ENCODE measurements around the gene ZP1.
"Not testable (repeated sequence)": the region's sequence is repeated elsewhere in the genome, so short reads cannot be mapped to it uniquely, and the experiment has no call there.

ZP1 gene

DNA sequence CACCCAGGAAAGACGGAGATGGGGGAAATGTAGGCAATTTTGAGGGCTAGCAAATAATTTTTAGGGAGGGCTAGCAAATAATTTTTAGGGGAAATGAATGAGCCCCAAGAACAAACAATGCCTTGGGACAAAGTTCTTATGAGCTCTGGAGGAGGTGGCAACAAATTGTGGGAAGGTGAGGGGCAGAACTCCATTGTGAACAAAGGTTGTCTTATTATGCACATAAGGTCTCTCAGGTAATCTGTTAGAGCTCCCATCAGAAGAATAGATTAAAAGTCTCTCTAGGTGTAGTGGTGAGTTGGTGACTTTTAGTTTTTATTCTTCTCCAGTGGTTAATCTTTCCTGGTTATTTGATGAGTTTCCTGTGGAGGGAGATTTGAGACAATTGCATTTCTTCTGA, 41.5 kb downstream of the ZP1 start:
- no peak for DNase-seq (ENCODE audit: low read depth in 2 of 2)

DNA sequence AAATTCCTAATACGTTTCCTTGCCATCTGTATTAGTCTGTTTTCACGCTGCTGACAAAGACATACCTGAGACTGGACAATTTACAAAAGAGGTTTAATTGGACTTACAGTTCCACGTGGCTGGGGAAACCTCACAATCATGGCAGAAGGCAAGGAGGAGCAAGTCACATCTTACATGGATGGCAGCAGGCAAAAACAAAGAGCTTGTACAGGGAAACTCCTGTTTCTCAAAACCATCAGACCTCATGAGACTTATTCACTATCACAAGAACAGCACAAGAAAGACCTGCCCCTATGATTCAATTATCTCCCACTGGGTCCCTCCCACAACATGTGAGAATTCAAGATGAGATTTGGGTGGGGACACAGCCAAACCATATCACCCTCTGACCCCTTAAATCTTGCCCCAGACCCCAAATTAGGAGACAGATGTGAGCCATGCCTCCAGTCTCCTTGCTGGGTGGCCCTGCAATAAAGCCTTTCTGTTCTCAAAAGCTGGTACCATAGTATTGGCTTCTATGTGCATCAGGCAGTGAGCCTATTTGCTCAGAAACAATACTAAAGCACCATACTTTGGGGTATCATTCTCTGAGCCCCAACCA, 42.4 kb downstream of the ZP1 start:
- not testable (repeated sequence) for DNase-seq (ENCODE audit: low read depth in 2 of 2)

DNA sequence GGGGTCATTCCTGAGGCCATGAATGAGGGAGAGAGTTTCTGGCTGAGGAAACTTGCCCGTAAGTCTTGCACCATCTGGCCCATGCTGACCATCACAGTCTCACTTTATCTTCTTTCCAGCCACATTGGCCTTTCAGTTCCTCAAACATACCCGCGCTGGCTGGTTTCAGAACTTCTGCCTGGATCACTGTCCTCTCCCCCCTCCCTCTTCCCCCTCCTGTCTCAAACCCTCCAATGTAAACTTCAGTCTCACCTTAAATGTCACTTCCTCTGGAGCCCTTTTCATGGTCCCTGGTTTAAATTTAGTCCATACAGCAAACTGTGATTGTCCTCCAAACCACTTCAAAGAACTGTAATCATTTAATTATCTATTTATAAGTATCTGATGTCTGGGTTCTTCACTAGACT, 42.9 kb downstream of the ZP1 start:
- no peak for DNase-seq (ENCODE audit: low read depth in 2 of 2)

DNA sequence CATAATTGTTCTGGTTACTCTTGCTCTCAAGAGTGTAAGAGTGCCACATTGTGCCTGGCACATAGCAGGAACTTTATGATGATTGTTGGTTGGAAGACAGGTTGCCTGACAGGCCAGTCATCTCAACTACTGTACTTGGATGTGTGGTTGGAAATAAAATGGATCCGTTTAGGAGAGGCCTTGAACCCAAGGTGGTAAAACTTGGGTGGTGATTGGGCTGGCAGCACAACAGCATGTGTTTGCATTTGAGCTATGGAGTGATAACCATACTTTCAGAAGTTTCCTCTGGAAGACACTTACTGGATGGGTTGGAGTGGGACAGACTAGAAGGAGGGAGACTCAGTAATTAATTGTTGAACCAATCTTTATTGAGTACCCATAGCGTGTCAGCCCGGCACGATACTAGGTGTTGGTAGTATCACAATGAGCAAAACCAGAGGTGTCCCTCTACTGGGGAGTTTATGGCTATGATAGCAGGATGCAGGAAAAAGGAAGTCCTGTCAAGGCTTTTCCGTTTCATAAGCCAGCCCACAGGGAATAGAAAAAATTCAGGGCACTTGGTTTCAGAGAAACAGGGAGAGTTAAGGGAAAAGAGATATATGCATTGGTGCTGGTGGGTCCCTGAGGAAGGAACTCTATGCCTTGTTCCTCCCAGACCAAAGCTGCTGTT, 43.5 kb downstream of the ZP1 start:
- DNase-seq (ENCODE audit: low read depth in 2 of 2): no peak

DNA sequence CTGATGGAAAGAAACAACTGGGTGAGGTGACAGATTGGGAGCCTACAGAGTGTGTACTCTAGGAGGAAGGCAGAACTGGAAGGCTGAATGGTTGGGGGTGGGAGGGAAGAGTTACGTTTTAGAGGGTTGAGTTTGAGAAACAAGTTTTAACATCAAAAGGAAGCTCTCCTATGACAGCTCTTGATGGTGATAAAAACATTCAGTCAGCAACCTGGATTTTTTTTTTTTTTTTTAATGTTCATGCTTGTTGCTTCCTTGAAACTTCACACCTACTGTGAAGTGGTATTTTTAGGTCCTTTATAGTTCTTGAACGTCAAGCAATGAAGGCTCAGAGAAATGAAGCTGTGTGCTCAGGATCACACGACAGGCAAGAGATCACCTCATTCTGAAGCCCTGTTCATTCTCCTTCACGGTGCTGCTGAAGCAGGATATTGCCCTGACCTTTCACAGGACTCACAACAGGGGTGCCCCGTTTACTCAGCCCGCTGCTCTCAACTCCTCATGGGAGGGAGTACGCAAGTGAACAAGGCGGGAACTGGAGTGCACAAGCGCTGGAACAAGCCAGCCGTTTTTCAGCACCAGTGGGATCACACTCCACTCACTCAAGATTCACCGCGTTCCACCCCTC, 45.0 kb downstream of the ZP1 start:
- no peak for DNase-seq (ENCODE audit: low read depth in 2 of 2)

DNA sequence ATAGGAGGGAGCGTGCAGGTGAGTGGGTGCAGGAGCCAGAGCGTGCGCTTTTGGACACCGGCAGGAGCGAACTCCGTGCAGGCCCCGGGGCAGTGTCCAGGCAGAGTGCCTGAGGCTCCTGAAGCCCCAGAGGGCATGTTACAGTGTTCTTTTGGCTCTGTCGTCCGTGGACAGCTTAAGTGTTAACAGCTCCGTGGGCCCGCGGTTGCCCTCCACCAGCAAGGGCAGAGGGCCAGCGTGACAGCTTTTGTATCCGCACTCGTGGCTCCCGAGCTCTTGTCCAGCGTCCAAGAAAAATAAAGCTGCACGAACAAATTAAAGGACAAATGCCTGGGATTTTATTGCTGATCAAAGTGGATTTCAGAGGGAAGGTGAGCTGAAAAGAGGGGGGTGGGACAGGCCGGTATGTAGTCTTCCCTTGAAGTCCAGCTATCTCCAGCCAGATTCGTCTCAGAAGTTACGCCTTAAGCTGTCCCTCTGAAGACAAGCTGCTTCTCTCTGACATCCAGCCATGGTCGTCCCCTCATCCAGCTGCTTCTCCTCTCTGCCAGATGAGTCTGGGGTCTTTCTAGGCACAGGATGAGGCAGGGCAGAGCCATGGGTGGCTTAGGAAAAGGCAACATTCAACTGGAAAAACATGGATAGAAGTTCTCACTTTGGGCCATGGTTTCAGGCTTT, 45.6 kb downstream of the ZP1 start:
- no peak for DNase-seq (ENCODE audit: low read depth in 2 of 2)

DNA sequence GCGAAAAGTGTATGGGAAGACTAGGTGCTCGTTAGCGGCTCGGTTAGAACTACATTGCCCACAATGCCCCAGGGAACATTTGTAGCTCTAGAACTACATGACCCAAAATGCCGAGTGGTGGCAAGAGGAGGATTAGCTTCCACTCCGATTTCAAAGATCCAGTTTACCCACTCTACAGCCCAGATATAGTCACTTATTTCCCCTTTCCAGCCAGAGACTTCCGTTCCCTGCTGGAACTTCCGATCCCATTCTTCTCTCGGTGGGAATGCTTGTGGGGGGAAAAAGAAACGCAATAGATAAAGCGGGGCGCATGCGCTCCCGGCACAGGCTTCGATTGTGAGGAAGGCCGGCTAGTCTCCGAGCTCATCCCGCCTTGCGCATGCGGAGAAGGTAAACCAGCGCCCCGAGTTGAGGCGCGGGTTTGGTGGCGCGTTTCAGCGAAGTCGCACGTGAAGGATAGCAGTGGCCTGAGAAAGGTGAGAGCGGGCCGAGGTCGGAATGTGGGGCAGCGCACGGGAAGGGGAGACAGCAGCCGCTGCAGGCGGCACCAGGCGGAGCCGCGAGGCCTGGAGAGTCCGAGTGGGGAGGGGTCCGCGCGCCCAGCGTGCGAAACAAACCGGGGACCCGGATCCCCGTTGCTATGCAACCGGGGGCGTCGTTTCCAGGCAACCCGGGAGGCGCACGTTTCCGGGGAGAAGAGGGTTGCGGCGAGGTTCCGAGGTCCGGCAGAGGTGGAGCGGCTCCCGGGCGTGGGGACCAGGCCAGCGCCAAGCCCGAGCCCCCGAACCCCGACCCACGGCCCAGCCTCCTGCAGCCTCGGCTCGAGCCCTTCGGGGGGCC, 46.7 kb downstream of the ZP1 start, which contains the start of gene TMEM109:
Gene TMEM109, plus strand, starts transcription at position 366 of the 840 bp plus-strand sequence. CDS start 5,536 bp downstream, outside the sequence.
- peak; percentile 75 to 82 for DNase-seq (ENCODE audit: low read depth in 2 of 2)

GRCh38 chr11:60914633-60915247, 47.4 kb downstream of the ZP1 start:
- DNase-seq (ENCODE audit: low read depth in 2 of 2): peak in 1 of 2 donors; percentile 26

GRCh38 chr11:60915248-60915914, 48.0 kb downstream of the ZP1 start:
- peak; percentile 52 to 65 for DNase-seq (ENCODE audit: low read depth in 2 of 2)

DNA sequence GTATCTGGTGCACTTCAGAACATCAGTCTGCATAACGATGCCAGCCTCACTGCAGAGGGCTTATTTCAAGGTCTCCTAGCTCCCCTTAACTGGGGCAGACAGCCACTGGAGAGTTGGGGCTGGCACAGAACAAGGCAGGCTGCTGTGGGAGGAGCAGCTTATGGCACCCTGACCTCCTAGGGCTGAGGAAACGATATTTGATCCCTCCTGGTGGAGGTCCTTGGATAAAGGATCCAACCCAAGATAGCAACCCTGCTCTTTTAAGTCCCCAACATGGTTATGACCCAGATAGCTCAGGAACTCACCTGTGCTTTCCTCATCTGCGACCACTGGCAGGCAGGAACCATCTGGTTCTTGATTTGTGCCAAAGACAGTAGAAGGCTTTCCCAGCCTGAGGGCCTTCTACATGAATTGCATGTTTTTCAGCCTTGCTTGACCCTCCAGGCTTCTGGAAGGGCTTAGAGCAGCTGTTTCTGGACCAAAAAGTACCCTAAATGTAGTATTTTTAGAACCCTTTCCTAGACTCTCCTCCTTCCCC, 49.4 kb downstream of the ZP1 start:
- DNase-seq (ENCODE audit: low read depth in 2 of 2): no peak

GRCh38 chr11:60917267-60917666, 49.9 kb downstream of the ZP1 start:
- DNase-seq (ENCODE audit: low read depth in 2 of 2): no peak

DNA sequence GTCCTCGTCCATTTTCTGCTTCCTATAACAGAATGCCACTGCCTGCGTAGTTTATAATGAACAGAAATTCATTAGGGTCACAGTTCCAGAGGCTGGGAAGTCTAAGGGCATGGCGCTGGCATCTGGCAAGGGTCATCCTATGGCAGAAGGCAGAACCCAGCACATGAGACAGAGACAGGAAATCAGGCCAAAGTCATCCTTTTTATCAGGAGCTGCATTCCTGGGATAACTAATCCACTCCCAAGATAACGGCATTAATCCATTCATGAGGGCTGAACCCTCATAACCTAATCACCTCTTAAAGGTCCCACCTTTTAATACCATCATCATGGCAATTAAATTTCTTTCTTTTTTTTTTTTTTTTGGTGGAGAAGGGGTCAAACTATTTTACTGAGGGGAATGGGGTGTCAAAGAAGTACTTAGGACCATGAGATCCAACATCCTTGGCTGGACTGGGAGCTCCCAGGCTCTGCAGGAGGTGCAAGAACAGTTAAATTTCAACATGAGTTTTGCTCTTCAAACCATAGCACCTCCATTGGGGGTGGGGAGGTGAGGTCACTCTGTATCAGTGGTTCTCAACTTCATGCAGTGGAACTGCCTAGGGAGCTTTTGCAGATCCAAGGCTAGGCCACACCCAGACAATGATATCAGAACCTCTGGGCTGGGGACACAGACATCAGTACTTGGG, 51.1 kb downstream of the ZP1 start:
- no peak for DNase-seq (ENCODE audit: low read depth in 2 of 2)

DNA sequence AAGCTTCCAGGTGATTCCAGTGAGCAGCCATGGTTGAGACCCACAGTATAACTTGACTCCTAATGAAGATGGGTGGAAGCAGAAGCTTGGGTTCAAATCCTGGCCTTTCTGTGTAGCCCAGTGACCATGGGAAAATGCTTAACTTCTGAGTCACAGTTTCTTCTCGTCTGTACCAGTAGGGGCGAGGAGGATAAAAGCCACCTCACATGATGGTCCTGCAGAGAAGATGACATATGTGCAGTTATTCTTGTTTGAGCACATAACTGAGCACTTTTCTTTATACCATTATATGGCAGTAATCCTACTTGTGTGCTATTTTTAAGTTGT, 51.6 kb downstream of the ZP1 start:
- no peak for DNase-seq (ENCODE audit: low read depth in 2 of 2)

GRCh38 chr11:60919320-60919719, 52.0 kb downstream of the ZP1 start:
- no peak for DNase-seq (ENCODE audit: low read depth in 2 of 2)

DNA sequence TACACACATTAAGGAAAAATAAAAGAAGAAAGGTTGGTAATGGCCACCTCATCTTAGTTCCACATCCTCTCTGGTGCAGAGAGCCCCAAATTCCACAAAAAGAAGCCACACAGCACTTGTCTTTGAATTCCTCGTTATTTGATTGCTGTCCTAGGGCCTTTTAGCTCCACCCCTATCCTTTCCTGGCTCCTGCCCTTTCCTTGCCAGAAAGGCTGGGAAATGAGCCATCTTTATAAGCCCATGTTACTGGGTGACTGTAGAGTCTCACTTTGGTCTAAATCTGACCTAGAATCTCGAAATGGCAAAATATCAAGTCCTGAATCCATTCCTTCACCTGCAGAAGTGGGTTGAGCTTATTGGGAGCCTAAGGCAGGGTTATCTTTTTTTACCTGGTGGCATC, 52.6 kb downstream of the ZP1 start:
- no peak for DNase-seq (ENCODE audit: low read depth in 2 of 2)

DNA sequence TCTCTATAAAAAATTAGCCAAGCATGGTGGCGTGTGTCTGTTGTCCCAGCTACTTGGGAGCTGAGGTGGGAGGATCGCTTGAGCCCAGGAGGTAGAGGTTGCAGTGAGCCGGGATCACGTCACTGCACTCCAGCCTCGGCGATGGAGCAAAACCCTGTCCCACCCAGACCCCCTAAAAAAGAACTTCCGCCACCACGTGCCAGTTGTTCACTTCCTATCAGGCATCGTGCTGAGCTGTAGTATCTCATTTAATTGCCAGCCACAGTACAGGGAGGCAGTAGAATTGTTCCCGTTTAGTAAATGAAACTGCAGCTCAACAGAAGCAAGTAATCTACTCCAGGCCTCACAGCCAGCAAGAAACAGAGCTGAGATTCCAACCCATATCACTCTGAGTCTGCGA, 53.9 kb downstream of the ZP1 start:
- no peak for DNase-seq (ENCODE audit: low read depth in 2 of 2)

DNA sequence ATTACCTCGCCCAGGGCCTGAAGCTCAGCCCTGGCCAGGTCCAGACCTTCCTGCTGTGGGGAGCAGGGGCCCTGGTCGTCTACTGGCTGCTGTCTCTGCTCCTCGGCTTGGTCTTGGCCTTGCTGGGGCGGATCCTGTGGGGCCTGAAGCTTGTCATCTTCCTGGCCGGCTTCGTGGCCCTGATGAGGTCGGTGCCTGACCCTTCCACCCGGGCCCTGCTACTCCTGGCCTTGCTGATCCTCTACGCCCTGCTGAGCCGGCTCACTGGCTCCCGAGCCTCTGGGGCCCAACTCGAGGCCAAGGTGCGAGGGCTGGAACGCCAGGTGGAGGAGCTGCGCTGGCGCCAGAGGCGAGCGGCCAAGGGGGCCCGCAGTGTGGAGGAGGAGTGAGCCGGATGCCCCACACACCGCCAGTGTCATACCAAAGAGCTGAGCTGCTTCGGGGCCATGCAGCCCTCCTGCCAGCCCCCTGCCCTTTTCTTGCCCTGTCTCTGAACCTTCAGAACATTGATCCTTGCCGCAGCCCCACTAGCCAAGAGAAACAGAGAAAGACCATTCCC, 54.5 kb downstream of the ZP1 start:
- DNase-seq (ENCODE audit: low read depth in 2 of 2): no peak

DNA sequence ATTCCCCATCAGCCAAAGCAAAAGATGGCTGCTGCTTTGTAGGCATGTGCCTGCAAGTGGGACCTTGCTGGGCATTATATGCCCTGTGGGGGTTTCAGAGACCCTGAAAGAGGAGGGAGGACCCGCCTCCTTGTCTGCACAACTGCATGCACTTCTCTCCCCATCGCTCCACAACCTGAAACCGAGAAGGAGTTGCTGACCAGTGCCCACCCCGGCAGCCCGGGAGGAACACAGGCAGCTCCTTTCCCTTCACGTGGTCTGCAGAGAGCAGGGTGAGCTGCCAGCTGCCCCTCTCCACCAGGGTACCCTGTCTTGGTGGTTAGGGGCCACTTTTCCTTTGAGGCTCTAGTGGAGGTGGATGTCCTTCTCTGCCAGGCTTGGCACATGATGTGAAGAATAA, 55.6 kb downstream of the ZP1 start:
- no peak for DNase-seq (ENCODE audit: low read depth in 2 of 2)

GRCh38 chr11:60923326-60923725, 56.0 kb downstream of the ZP1 start:
- DNase-seq (ENCODE audit: low read depth in 2 of 2): no peak

DNA sequence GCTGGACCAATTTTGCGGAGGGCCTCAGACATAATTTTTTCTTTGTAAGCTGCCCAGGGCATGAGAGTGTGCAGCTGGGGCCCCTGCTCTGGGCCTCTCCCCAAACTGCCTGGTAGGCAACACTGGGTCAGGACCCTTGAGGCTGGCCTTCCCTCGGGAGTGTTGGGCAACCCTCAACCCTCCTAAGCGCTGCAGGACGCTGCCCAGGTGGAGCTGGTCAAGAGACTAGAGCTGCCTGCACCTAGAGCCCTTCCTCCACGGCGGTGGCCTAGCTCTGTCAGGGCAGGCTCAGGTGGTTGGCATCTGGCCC, 56.4 kb downstream of the ZP1 start:
- no peak for DNase-seq (ENCODE audit: low read depth in 2 of 2)
